Loucy (cell line): ENCODE measurements around the gene ANKLE2.

Source experiments
- CTCF ChIP-seq: fragments of 200-600 bp; sonication (generic); conservative IDR thresholded peaks from 2 replicates; pipeline ENCODE4 v1.5.1; 2014; ENCODE audit warnings: mild to moderate bottlenecking, antibody characterized with exemption, low read length
- EZH2phosphoT487 ChIP-seq: fragments of 200-600 bp; IDR thresholded peaks from 2 replicates; pipeline ENCODE4 v1.6.1; 2018; ENCODE audit warnings: antibody characterized with exemption, mild to moderate bottlenecking, moderate library complexity, borderline replicate concordance

DNA sequence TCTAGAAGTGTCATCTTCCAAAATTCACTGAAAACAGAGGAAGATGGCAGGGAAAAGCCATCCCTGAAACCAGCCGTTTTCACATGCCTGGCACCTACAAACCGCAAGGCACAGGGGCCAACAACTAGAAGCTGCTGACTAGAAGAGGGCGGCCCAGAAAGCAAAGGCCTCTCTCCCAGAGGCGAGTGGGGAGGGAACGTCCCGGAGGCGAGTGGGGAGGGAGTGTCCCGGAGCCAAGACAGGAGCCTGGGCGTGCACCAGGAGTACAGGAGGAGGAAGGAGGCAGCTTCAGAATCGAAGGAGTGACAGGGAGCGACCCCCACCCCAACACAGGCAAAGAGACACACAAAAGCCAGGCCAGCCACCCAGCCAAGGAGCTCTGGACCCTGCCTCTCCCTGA, 21.0 kb downstream of the ANKLE2 start:
- TF ChIP-seq CTCF (no peak), EZH2phosphoT487 (no peak)
